Activated CD4-positive, alpha-beta T cell treated with anti-CD3 and anti-CD28 coated beads, Interleukin-2, amount 50 U/mL, for 24 hours (primary cell): Measurements from ENCODE around the gene SLC16A7.

ENCODE experiments used
- DNase-seq, 2 donors: peaks; one replicate each; pipeline ENCODE4 v3.0.0-alpha.2; 2020; ENCODE audit warnings: low read depth in 1 of 2, low spot score in 1 of 2

The SLC16A7 gene

DNA sequence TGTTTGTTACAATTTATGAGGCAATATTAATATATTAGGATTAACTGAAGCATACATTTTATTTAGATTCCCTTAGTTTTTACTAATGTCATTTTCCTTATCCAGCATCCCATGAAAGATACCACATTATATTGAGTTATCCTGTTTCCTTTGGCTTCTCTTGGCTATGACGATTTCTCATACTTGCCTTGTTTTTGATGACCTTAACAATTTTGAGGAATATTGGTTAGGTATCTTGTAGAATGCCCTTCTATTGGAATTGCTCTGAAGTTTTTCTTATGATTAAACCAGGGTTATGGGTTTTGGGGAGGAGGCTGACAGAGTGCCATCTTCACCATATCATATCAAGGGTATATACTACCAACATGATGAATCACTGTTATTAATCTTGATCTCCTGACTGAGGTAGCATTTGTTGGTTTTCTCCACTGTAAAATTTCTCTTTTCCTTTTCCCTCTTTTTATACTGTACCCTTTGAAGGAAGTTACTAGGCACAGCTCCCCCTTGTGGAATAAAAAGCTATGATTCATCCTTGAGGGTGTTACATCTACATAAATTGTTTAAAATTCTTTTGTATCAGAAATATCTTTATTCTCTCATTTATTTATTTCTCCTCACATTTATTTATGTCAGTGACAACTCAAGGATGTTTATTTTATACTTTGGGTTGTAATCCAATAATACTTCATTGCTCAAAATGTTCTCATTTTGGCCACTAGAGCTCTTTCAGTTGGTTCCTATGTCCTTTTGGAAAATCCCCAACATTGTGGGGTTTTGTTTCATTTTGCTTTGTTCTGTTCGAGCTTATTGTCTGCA is 239.0 kb downstream of the SLC16A7 start:
- DNase-seq, result peak in 1 of 2 donors; percentile 2
